Activated gamma-delta T cell treated with Interleukin-2 at 50 U/mL for 16 hours (primary cell): ENCODE measurements around the gene PIGU.

Experiments
- DNase-seq: peaks from one replicate; pipeline ENCODE4 v3.0.0-alpha.2; 2020

The PIGU gene

GRCh38 chr20:34549291-34549928, 127.5 kb downstream of the PIGU start:
- no peak for DNase-seq

GRCh38 chr20:34547844-34548613, 128.9 kb downstream of the PIGU start:
- DNase-seq: no peak

GRCh38 chr20:34546751-34547181, 130.1 kb downstream of the PIGU start:
- no peak for DNase-seq

- no peak for DNase-seq
These were observed 132.6 kb downstream of the PIGU start for GRCh38 chr20:34544109-34544796.

GRCh38 chr20:34543463-34544056, 133.3 kb downstream of the PIGU start:
- DNase-seq: no peak

- DNase-seq: no peak
These were observed 134.5 kb downstream of the PIGU start for GRCh38 chr20:34542439-34542838.

- DNase-seq: no peak
These were observed 135.0 kb downstream of the PIGU start for GRCh38 chr20:34541917-34542316.

- DNase-seq: no peak
These were observed 135.5 kb downstream of the PIGU start for GRCh38 chr20:34541264-34541901.

GRCh38 chr20:34540596-34541263, 136.2 kb downstream of the PIGU start:
- DNase-seq: no peak

GRCh38 chr20:34539756-34540155, 137.1 kb downstream of the PIGU start:
- no peak for DNase-seq

- peak; percentile 45 for DNase-seq
These were observed 138.2 kb downstream of the PIGU start for GRCh38 chr20:34538671-34539123.

GRCh38 chr20:34537651-34538050, 139.2 kb downstream of the PIGU start:
- DNase-seq: no peak

GRCh38 chr20:34536798-34537394, 140.0 kb downstream of the PIGU start:
- no peak for DNase-seq

GRCh38 chr20:34535857-34536256, 141.0 kb downstream of the PIGU start:
- no peak for DNase-seq

- DNase-seq: no peak
These were observed 141.5 kb downstream of the PIGU start for GRCh38 chr20:34535301-34535840.

GRCh38 chr20:34534391-34535165, 142.3 kb downstream of the PIGU start:
- no peak for DNase-seq

- DNase-seq: no peak
These were observed 144.1 kb downstream of the PIGU start for GRCh38 chr20:34532756-34533155.

GRCh38 chr20:34532320-34532719, 144.6 kb downstream of the PIGU start:
- no peak for DNase-seq

- no peak for DNase-seq
These were observed 145.2 kb downstream of the PIGU start for GRCh38 chr20:34531608-34532265.

GRCh38 chr20:34530342-34530741, 146.6 kb downstream of the PIGU start:
- DNase-seq: no peak
